LNCAP (cell line): ENCODE data around the gene RLBP1.

Experiments
- CTCF ChIP-seq: fragments of 450-650 bp; IDR thresholded peaks from 2 replicates; pipeline ENCODE4 v1.5.1; 2017; ENCODE audit warnings: mild to moderate bottlenecking

Gene RLBP1

GRCh38 chr15:89230277-89230676 lies 8.9 kb upstream of the RLBP1 start:
- TF ChIP-seq CTCF: no peak

DNA sequence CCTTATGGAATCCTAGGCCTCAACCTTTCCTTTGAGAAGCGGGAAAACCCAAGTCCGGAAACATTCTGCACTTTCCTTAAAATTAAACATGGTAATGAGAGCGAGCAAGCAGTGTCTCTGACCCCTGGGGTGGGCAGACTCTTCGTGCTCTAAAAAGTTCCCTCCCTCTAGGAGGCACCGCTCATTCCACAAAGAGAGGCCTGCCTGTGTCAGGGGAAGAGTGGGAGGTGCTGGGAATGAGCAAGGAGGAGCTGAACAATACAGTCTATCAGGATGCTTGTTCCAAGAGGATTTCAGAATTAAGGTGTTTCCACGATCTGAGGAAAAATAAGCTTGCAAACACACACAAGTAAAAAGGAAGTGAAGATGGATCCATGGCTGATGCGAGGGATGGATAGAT lies 6.0 kb upstream of the RLBP1 start:
- no peak for TF ChIP-seq CTCF

DNA sequence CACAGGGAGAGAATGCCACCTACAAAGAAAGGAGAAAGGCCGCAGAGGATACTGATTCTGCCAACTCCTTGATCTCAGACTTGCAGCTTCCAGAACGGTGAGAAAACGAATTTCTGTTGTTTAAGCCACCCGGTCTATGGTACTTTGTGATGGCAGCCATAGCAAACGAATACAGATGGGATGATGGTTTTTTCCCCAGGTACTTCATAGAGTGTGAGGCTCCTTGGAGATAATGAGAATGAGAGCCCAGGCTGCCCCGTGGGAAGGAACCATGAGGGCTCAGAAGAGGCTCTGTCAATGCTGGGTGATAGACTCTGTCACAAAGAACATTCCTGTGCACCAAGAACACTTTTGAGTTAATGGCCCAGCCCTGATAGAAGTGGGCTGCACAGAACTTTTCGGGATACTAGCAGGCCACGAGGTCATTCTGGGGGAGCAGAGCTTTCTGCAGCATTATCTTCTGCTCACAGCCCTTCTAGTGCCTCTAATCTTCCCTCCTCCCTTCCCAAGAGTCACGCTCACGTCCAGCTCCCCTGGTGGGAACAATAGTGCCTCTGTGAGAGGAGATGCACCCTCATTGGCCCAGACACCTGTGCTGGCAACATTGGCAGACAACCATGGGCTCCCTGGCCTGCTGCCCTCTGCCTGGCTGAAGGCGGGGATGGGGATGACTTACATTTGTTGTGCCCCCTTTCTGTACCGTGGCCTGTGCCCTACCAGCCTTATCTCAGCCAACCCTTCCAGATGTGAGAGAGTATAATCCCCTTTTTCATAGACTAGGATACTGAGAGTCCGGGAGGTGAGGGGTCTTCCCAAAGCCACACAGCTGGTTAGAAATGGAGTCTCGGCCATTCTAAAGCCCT lies 5.2 kb upstream of the RLBP1 start:
- TF ChIP-seq CTCF: no peak

GRCh38 chr15:89225588-89225987 lies 4.2 kb upstream of the RLBP1 start:
- no peak for TF ChIP-seq CTCF

DNA sequence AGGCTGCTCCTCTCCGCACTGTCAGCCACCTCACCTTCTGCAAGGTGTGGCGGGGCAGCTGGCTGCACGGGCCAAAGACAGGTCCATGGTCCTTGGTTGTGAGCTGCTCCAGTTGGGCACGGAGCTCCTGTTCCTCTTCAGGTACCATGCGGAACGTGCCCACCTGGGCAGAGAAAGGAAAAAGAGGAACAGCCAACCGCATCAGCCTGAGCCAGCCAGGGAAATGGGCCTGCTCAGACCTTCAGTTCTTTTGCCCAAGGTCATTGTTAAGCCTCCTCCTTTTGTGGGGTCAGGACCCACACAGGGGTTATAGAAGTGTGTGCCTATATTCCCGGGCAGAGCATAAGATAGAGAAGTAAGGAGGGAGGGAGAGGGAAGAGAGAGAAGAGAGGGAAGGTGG lies 2.8 kb downstream of the RLBP1 start:
- TF ChIP-seq CTCF: no peak

DNA sequence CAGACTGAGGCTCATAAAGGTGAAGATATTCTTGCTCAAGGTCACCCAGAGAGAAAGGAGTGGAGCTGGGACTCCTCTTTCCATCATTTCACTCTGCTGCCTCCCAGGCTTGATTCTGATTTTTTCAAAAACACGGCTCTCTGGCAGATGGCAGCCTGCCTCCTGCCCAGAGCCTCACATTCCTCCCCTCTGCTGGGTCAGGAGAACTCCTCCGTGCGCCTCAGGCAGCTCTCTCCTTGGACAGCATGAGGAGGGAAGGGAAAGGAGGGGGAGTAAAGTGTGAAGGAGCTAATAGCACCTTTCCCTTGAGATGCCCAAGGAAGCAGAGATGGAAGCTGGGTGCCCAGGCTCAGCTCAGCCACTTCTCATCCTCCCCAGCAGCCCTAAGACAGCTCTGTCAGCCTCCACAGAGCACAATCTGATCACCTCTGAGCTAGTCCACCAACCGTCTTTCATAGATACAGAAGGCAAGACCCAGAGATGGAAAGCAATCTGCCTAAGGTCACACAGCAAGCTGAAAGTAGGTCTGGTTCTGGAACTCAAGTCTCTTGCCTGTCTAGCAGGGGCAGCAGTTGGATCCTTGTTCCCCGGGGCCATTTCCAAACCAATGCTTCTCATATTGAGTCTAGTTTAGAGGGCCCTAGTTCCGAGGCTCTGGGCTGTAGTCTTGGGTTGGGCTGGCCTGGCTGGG lies 3.5 kb downstream of the RLBP1 start:
- no peak for TF ChIP-seq CTCF

- no peak for TF ChIP-seq CTCF
Observed at GRCh38 chr15:89217031-89217430, 4.3 kb downstream of the RLBP1 start.
